MCF 10A (cell line): ENCODE measurements around the gene WDFY4. TPM values are rescaled to one million over a fixed set of nuclear protein-coding genes. Genes with fewer than 3 reads are reported as not detected.

Experiments used
- BruUV-seq: library from RNA; stranded (reverse); fragments of 400-500 nt; replicated peaks from 2 replicates; lab custom pipeline; 2021; lab: Mats Ljungman, UMichigan
- CTCF ChIA-PET: fragments of 300-600 bp; sonication (Branson Sonifier 250); formaldehyde crosslinking; extraction: SDS; loops from one replicate; lab custom pipeline; 2021; ENCODE audit warnings: antibody characterized with exemption, inconsistent platforms; lab: Yijun Ruan, JAX
- POLR2A ChIA-PET: fragments of 300-600, 350-650 bp; sonication (Branson Sonifier 250); formaldehyde crosslinking; extraction: SDS; loops from one replicate; lab custom pipeline; 2020; ENCODE audit warnings: antibody characterized with exemption, inconsistent platforms; lab: Yijun Ruan, JAX
- DNase-seq: peaks from one replicate; pipeline ENCODE4 v3.0.0-alpha.2; 2018; ENCODE audit not compliant: unreplicated experiment
- H3K27ac Mint-ChIP-seq: one replicate; pipeline ENCODE4 v1.8.0; 2022; ENCODE audit warnings: mild to moderate bottlenecking, low read depth, mixed read lengths; ENCODE audit not compliant: unreplicated experiment
- H3K27me3 Mint-ChIP-seq: one replicate; pipeline ENCODE4 v1.8.0; 2022; ENCODE audit warnings: mixed read lengths; ENCODE audit not compliant: insufficient read depth, unreplicated experiment
- H3K36me3 Mint-ChIP-seq: one replicate; pipeline ENCODE4 v1.8.0; 2022; ENCODE audit warnings: mild to moderate bottlenecking, moderate library complexity, mixed read lengths; ENCODE audit not compliant: insufficient read depth, unreplicated experiment
- H3K4me1 Mint-ChIP-seq: one replicate; pipeline ENCODE4 v1.8.0; 2022; ENCODE audit warnings: mixed read lengths; ENCODE audit not compliant: insufficient read depth, unreplicated experiment
- H3K4me3 Mint-ChIP-seq: one replicate; pipeline ENCODE4 v1.8.0; 2022; ENCODE audit warnings: mild to moderate bottlenecking, moderate library complexity, mixed read lengths; ENCODE audit not compliant: unreplicated experiment
- H3K9me3 Mint-ChIP-seq: one replicate; pipeline ENCODE4 v1.8.0; 2022; ENCODE audit warnings: mixed read lengths; ENCODE audit not compliant: unreplicated experiment
- CTCF ChIP-seq: fragments of 200-600 bp; IDR thresholded peaks from one replicate; pipeline ENCODE4 v1.8.0; 2022; ENCODE audit warnings: antibody characterized with exemption, mild to moderate bottlenecking; ENCODE audit not compliant: unreplicated experiment
- intact Hi-C: fragments of 100-400 bp; cut with micrococcal nuclease; formaldehyde crosslinking; loops from 2 replicates; pipeline ENCODE4 v1.14.1; 2022
- total RNA-seq: library from RNA; stranded (reverse); gene quantifications from 2 replicates; pipeline ENCODE4 v1.2.3, GENCODE V29; 2022

WDFY4 gene
- total RNA-seq, 1 experiment from 2014 or later: not detected

GRCh38 chr10:48708144-48708543, 23.5 kb downstream of the WDFY4 start:
- H3K27ac Mint-ChIP-seq: no peak overlapping the region
- intact Hi-C loops: no loop called here

GRCh38 chr10:48710647-48711275, 26.1 kb downstream of the WDFY4 start:
- TF ChIP-seq CTCF: no peak
- no peak overlapping the region for H3K27ac Mint-ChIP-seq

More at GRCh38 chr10:48708144-48708543, 23.5 kb downstream of the WDFY4 start:
- no peaks in the 10 kb centered on the region for H3K4me1 Mint-ChIP-seq
- no peak overlapping the region for H3K4me3 Mint-ChIP-seq
- no peak for TF ChIP-seq CTCF
- peaks cover 49% of the 10 kb centered on the region for H3K27me3 Mint-ChIP-seq
- no peaks in the 10 kb centered on the region for H3K36me3 Mint-ChIP-seq
- no TSS peak for BruUV-seq
- ChIA-PET POLR2A (interaction anchor here (1.3 kb wide), 1 partner anchor 11 kb away, joined by 3 read pairs; no protein-coding TSS in a partner anchor), CTCF (no interaction called here)
- DNase-seq: no peak
- H3K9me3 Mint-ChIP-seq: no peaks in the 10 kb centered on the region

GRCh38 chr10:48711830-48712229, 27.2 kb downstream of the WDFY4 start:
- no peak for TF ChIP-seq CTCF
- CTCF ChIA-PET: interaction anchor here (1.2 kb wide), 1 partner anchor 696 kb away, joined by 4 read pairs; no protein-coding TSS in a partner anchor
- no peaks in the 10 kb centered on the region for H3K36me3 Mint-ChIP-seq
- no peak overlapping the region for H3K4me3 Mint-ChIP-seq
- intact Hi-C loops: no loop called here
- H3K27me3 Mint-ChIP-seq: peaks cover 39% of the 10 kb centered on the region
- POLR2A ChIA-PET: no interaction called here
- no TSS peak for BruUV-seq
- H3K27ac Mint-ChIP-seq: no peak overlapping the region
- H3K9me3 Mint-ChIP-seq: no peaks in the 10 kb centered on the region
- no peaks in the 10 kb centered on the region for H3K4me1 Mint-ChIP-seq
- DNase-seq: no peak

More at GRCh38 chr10:48710647-48711275, 26.1 kb downstream of the WDFY4 start:
- H3K4me3 Mint-ChIP-seq: no peak overlapping the region
- no peaks in the 10 kb centered on the region for H3K4me1 Mint-ChIP-seq
- H3K27me3 Mint-ChIP-seq: peaks cover 49% of the 10 kb centered on the region
- intact Hi-C loops: no loop called here
- no peaks in the 10 kb centered on the region for H3K36me3 Mint-ChIP-seq
- ChIA-PET POLR2A (no interaction called here), CTCF (interaction anchor here (0.7 kb wide), 1 partner anchor 10 kb away, joined by 8 read pairs; no protein-coding TSS in a partner anchor)
- no TSS peak for BruUV-seq
- DNase-seq: no peak
- H3K9me3 Mint-ChIP-seq: no peaks in the 10 kb centered on the region

GRCh38 chr10:48714088-48714487, 29.4 kb downstream of the WDFY4 start:
- no peak for TF ChIP-seq CTCF
- intact Hi-C loops: no loop called here
- no peak for DNase-seq
- peaks cover 26% of the 10 kb centered on the region for H3K27me3 Mint-ChIP-seq
- no peak overlapping the region for H3K4me3 Mint-ChIP-seq
- no TSS peak for BruUV-seq
- POLR2A ChIA-PET: no interaction called here
- H3K4me1 Mint-ChIP-seq: no peaks in the 10 kb centered on the region
- CTCF ChIA-PET: no interaction called here
- no peak overlapping the region for H3K27ac Mint-ChIP-seq
- H3K36me3 Mint-ChIP-seq: no peaks in the 10 kb centered on the region
- no peaks in the 10 kb centered on the region for H3K9me3 Mint-ChIP-seq
